ENCODE measurements around the gene SELENBP1. TPM values are rescaled to one million over a fixed set of nuclear protein-coding genes. Genes with fewer than 3 reads are reported as not detected.

Gene SELENBP1
- polyA plus RNA-seq, 1 donor from 2014 or later = not detected

DNA sequence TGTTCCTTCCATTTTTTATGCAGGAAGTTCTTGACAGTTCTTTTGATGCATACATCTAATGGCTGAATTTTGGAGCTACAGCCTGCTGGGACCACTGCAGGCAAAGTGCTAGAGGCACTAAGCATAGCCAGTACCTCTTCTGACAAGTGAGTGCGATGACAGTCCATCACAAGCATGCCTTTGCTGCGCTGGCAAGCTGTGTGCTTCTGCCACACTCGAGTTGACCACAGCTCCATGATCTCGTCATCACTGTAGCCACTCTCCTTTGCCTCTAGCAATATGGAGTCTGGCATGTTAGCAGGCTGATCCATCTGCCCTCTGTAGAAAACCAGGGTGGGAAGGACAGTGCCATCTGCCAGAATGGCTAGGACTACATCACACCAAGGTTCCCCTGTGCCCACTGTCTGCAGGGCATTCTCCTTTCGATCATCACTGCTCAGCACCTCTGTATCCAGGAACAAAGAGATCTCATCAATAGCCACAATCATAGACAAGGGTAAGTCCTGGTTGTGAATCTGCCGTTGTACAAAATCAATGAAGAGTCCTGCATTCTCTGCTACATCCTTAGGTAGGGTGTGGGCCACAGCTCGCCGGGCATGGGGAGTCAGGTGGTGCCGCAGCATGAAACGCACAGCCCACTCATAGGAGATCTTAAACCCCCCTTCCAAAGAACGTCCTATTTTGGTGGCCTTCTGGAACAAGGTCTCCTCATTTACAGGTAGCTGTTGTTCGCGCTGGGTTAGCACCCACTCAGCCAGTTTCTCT is 32.9 kb upstream of the SELENBP1 start:
- TF ChIP-seq, protein P1, sequence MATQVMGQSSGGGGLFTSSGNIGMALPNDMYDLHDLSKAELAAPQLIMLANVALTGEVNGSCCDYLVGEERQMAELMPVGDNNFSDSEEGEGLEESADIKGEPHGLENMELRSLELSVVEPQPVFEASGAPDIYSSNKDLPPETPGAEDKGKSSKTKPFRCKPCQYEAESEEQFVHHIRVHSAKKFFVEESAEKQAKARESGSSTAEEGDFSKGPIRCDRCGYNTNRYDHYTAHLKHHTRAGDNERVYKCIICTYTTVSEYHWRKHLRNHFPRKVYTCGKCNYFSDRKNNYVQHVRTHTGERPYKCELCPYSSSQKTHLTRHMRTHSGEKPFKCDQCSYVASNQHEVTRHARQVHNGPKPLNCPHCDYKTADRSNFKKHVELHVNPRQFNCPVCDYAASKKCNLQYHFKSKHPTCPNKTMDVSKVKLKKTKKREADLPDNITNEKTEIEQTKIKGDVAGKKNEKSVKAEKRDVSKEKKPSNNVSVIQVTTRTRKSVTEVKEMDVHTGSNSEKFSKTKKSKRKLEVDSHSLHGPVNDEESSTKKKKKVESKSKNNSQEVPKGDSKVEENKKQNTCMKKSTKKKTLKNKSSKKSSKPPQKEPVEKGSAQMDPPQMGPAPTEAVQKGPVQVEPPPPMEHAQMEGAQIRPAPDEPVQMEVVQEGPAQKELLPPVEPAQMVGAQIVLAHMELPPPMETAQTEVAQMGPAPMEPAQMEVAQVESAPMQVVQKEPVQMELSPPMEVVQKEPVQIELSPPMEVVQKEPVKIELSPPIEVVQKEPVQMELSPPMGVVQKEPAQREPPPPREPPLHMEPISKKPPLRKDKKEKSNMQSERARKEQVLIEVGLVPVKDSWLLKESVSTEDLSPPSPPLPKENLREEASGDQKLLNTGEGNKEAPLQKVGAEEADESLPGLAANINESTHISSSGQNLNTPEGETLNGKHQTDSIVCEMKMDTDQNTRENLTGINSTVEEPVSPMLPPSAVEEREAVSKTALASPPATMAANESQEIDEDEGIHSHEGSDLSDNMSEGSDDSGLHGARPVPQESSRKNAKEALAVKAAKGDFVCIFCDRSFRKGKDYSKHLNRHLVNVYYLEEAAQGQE (IDR thresholded peaks at IDR 0.05; ENCODE audit: borderline replicate concordance) = no peak
- TF ChIP-seq MXI1 (conservative IDR thresholded peaks at IDR 0.05; ENCODE audit: poor library complexity, severe bottlenecking) (no peak), TAF1 (IDR thresholded peaks at IDR 0.05; ENCODE audit: low read depth) (no peak), EZH2 (IDR thresholded peaks at IDR 0.05; ENCODE audit: borderline replicate concordance, insufficient read depth, low read length, poor library complexity, severe bottlenecking) (no peak), SMC3 (conservative IDR thresholded peaks at IDR 0.05; ENCODE audit: poor library complexity) (no peak), RAD21 (conservative IDR thresholded peaks at IDR 0.05) (no peak), EP300 (conservative IDR thresholded peaks at IDR 0.05; ENCODE audit: poor library complexity, severe bottlenecking) (no peak), POLR2AphosphoS5 (IDR thresholded peaks at IDR 0.05) (peak; percentile 5)
- TF ChIP-seq, protein P2, sequence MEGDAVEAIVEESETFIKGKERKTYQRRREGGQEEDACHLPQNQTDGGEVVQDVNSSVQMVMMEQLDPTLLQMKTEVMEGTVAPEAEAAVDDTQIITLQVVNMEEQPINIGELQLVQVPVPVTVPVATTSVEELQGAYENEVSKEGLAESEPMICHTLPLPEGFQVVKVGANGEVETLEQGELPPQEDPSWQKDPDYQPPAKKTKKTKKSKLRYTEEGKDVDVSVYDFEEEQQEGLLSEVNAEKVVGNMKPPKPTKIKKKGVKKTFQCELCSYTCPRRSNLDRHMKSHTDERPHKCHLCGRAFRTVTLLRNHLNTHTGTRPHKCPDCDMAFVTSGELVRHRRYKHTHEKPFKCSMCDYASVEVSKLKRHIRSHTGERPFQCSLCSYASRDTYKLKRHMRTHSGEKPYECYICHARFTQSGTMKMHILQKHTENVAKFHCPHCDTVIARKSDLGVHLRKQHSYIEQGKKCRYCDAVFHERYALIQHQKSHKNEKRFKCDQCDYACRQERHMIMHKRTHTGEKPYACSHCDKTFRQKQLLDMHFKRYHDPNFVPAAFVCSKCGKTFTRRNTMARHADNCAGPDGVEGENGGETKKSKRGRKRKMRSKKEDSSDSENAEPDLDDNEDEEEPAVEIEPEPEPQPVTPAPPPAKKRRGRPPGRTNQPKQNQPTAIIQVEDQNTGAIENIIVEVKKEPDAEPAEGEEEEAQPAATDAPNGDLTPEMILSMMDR (IDR thresholded peaks at IDR 0.05; ENCODE audit: poor library complexity, severe bottlenecking) = no peak
- H3K4me2 ChIP-seq (ENCODE audit: low read length) = no peak overlapping the region
- H3K9me3 ChIP-seq (ENCODE audit: low read length) = no peaks in the 10 kb centered on the region
- H4K20me1 ChIP-seq (ENCODE audit: insufficient read depth) = no peaks in the 10 kb centered on the region
- H3F3A ChIP-seq (ENCODE audit: insufficient read depth, low read length, poor library complexity, severe bottlenecking) = peaks cover 10% of the 10 kb centered on the region
- peaks cover 7% of the 10 kb centered on the region for H3K79me2 ChIP-seq (replicated peaks; ENCODE audit: insufficient read depth, low read length)
- no peak overlapping the region for H3K9ac ChIP-seq (ENCODE audit: low read length)
- H3K27me3 ChIP-seq (ENCODE audit: insufficient read depth, low read depth, low read length) = no peaks in the 10 kb centered on the region
- no peaks in the 10 kb centered on the region for H3K9me2 ChIP-seq (ENCODE audit: insufficient read depth, low read length)
- H3K36me3 ChIP-seq (ENCODE audit: insufficient read depth, low read length) = peaks cover 4% of the 10 kb centered on the region
- H2AFZ ChIP-seq (ENCODE audit: low read depth, low read length) = no peak overlapping the region
- H3K27ac ChIP-seq (ENCODE audit: low read length) = no peak overlapping the region
- no peak overlapping the region for H3K4me3 ChIP-seq (ENCODE audit: low read length)

DNA sequence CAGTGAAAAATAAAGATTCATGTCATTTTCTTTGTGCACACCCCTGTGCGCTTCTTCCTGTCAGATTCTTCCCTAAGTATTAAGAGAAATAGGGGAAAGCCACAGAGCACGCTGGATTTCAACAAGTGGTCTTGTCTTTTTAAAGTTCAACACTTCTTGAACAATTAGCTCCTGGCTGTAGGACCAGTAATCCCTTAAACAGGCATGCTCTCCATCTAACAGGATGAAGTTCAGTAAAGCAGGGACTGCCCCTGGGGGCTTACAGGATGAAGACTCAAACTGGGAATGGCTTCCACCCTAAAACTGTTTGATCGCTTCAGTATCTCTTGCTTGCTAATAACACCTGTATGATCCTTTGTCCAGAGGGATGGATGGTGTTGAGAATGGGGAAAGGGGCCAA is 31.1 kb upstream of the SELENBP1 start:
- peaks cover 17% of the 10 kb centered on the region for H3K79me2 ChIP-seq (replicated peaks; ENCODE audit: insufficient read depth, low read length)
- no peaks in the 10 kb centered on the region for H4K20me1 ChIP-seq (ENCODE audit: insufficient read depth)
- TF ChIP-seq EP300 (conservative IDR thresholded peaks at IDR 0.05; ENCODE audit: poor library complexity, severe bottlenecking) (no peak), TAF1 (IDR thresholded peaks at IDR 0.05; ENCODE audit: low read depth) (no peak), RAD21 (conservative IDR thresholded peaks at IDR 0.05) (no peak), POLR2AphosphoS5 (IDR thresholded peaks at IDR 0.05) (no peak), MXI1 (conservative IDR thresholded peaks at IDR 0.05; ENCODE audit: poor library complexity, severe bottlenecking) (no peak), SMC3 (conservative IDR thresholded peaks at IDR 0.05; ENCODE audit: poor library complexity) (no peak), EZH2 (IDR thresholded peaks at IDR 0.05; ENCODE audit: borderline replicate concordance, insufficient read depth, low read length, poor library complexity, severe bottlenecking) (no peak)
- TF ChIP-seq, protein P2 (IDR thresholded peaks at IDR 0.05; ENCODE audit: poor library complexity, severe bottlenecking) = no peak
- TF ChIP-seq, protein P1 (IDR thresholded peaks at IDR 0.05; ENCODE audit: borderline replicate concordance) = no peak
- no peak overlapping the region for H3K4me2 ChIP-seq (ENCODE audit: low read length)
- H3K36me3 ChIP-seq (ENCODE audit: insufficient read depth, low read length) = no peaks in the 10 kb centered on the region
- no peak overlapping the region for H2AFZ ChIP-seq (ENCODE audit: low read depth, low read length)
- no peaks in the 10 kb centered on the region for H3K27me3 ChIP-seq (ENCODE audit: insufficient read depth, low read depth, low read length)
- H3K9me2 ChIP-seq (ENCODE audit: insufficient read depth, low read length) = no peaks in the 10 kb centered on the region
- no peak overlapping the region for H3K4me3 ChIP-seq (ENCODE audit: low read length)
- no peak overlapping the region for H3K27ac ChIP-seq (ENCODE audit: low read length)
- H3K9ac ChIP-seq (ENCODE audit: low read length) = no peak overlapping the region
- H3F3A ChIP-seq (ENCODE audit: insufficient read depth, low read length, poor library complexity, severe bottlenecking) = peaks cover 10% of the 10 kb centered on the region
- no peaks in the 10 kb centered on the region for H3K9me3 ChIP-seq (ENCODE audit: low read length)
